HepG2 (cell line): ENCODE measurements around the gene SKIC2. TPM values are rescaled to one million over a fixed set of nuclear protein-coding genes. Genes with fewer than 3 reads are reported as not detected.

ENCODE experiments used
- AGO2 ChIP-seq: fragments of 200-400 bp; formaldehyde crosslinking; optimal IDR thresholded peaks from 2 replicates; pipeline ENCODE3; 2017; ENCODE audit warnings: mild to moderate bottlenecking, low read depth, low read length, moderate library complexity
- ATRX ChIP-seq: sonication (generic); formaldehyde crosslinking; IDR thresholded peaks from 2 replicates; pipeline ENCODE4 v1.4.0; 2020; ENCODE audit warnings: missing genetic modification reagents, borderline replicate concordance
- BORCS8-MEF2B ChIP-seq: sonication (generic); formaldehyde crosslinking; IDR thresholded peaks from 2 replicates; pipeline ENCODE4 v1.8.0; 2022; ENCODE audit warnings: mild to moderate bottlenecking, missing genetic modification reagents
- CHD2 ChIP-seq: IDR thresholded peaks from 2 replicates; pipeline ENCODE4 v1.6.1; 2011; ENCODE audit warnings: low read depth, low read length, improper control_type of control experiment
- ELF3 ChIP-seq: IDR thresholded peaks from 2 replicates; pipeline ENCODE4 v1.6.1; 2016; ENCODE audit warnings: missing genetic modification reagents, missing compliant biosample characterization
- FOXA3 ChIP-seq: IDR thresholded peaks from 2 replicates; pipeline ENCODE4 v1.6.1; 2016; ENCODE audit warnings: missing genetic modification reagents, missing compliant biosample characterization
- JUN ChIP-seq: sonication (generic); formaldehyde crosslinking; IDR thresholded peaks from 2 replicates; pipeline ENCODE4 v1.4.0; 2020; ENCODE audit warnings: mild to moderate bottlenecking, missing genetic modification reagents
- MAFG ChIP-seq: sonication (generic); formaldehyde crosslinking; IDR thresholded peaks from 2 replicates; pipeline ENCODE4 v1.5.1; 2020; ENCODE audit warnings: mild to moderate bottlenecking, missing genetic modification reagents
- MBD4 ChIP-seq: IDR thresholded peaks from 2 replicates; pipeline ENCODE4 v1.6.1; 2012; ENCODE audit warnings: low read length, inconsistent platforms, borderline replicate concordance
- SIN3A ChIP-seq: IDR thresholded peaks from 2 replicates; pipeline ENCODE4 v1.6.1; 2011; ENCODE audit warnings: low read depth, mild to moderate bottlenecking, control low read depth, low read length, borderline replicate concordance
- TOE1 ChIP-seq: sonication (generic); formaldehyde crosslinking; IDR thresholded peaks from 2 replicates; pipeline ENCODE4 v1.4.0; 2020; ENCODE audit warnings: mild to moderate bottlenecking, missing genetic modification reagents
- YEATS2 ChIP-seq: sonication (generic); formaldehyde crosslinking; IDR thresholded peaks from 2 replicates; pipeline ENCODE4 v1.4.0; 2020; ENCODE audit warnings: missing genetic modification reagents, borderline replicate concordance
- ZBTB7A ChIP-seq: sonication (generic); formaldehyde crosslinking; IDR thresholded peaks from 2 replicates; pipeline ENCODE4 v1.8.0; 2022; ENCODE audit warnings: mild to moderate bottlenecking, missing genetic modification reagents
- ZNF17 ChIP-seq: sonication (generic); formaldehyde crosslinking; IDR thresholded peaks from 2 replicates; pipeline ENCODE4 v1.5.0; 2020; ENCODE audit warnings: mild to moderate bottlenecking, missing genetic modification reagents
- ZNF207 ChIP-seq: fragments of 450-650 bp; IDR thresholded peaks from 2 replicates; pipeline ENCODE4 v1.6.1; 2016; ENCODE audit warnings: antibody characterized with exemption, borderline replicate concordance
- ZNF276 ChIP-seq: sonication (generic); formaldehyde crosslinking; IDR thresholded peaks from 2 replicates; pipeline ENCODE4 v1.4.0; 2020; ENCODE audit warnings: mild to moderate bottlenecking, low read depth, missing genetic modification reagents
- ZNF354B ChIP-seq: sonication (generic); formaldehyde crosslinking; IDR thresholded peaks from 2 replicates; pipeline ENCODE4 v1.8.0; 2022; ENCODE audit warnings: mild to moderate bottlenecking, missing genetic modification reagents
- ZNF598 ChIP-seq: sonication (generic); formaldehyde crosslinking; IDR thresholded peaks from 2 replicates; pipeline ENCODE4 v1.5.1; 2020; ENCODE audit warnings: mild to moderate bottlenecking, missing genetic modification reagents, borderline replicate concordance
- ZSCAN21 ChIP-seq: sonication (generic); formaldehyde crosslinking; IDR thresholded peaks from 2 replicates; pipeline ENCODE4 v1.8.0; 2022; ENCODE audit warnings: mild to moderate bottlenecking, missing genetic modification reagents, moderate library complexity, borderline replicate concordance
- polyA plus RNA-seq, 8 experiments: library from polyadenylated mRNA; depleted of rRNA in 3 of 8; stranded (reverse) in 7 of 8; unstranded in 1 of 8; fragments of >200 nt; fragmentation: Illumina TruSeq in 4 of 8; extraction: Trizol in 4 of 8; gene quantifications; 2 replicates each; pipeline versions ENCODE4 v1.2.1 to v1.2.3, GENCODE V29; 2011 to 2016; ENCODE audit warnings: low read depth in 4 of 8, missing spikeins in 1 of 8, mixed read lengths in 1 of 8; ENCODE audit not compliant: insufficient read depth in 1 of 8
- total RNA-seq, 5 experiments: library from RNA; depleted of rRNA; stranded (reverse); fragments of >200 nt; fragmentation: Illumina TruSeq; extraction: Trizol; gene quantifications; 2 replicates each; pipeline ENCODE4 v1.2.3, GENCODE V29; 2016; ENCODE audit warnings: low read depth in 1 of 5
- TF ChIP-seq, protein P1 (sequence below): sonication (generic); formaldehyde crosslinking; IDR thresholded peaks from 2 replicates; pipeline ENCODE4 v1.4.0; 2020; ENCODE audit warnings: missing genetic modification reagents
- TF ChIP-seq, protein P2 (sequence below): IDR thresholded peaks from 2 replicates; pipeline ENCODE4 v1.6.1; 2016; ENCODE audit warnings: low read depth, control low read depth
- TF ChIP-seq, protein P3 (sequence below): sonication (generic); formaldehyde crosslinking; IDR thresholded peaks from 2 replicates; pipeline ENCODE4 v1.5.1; 2020; ENCODE audit warnings: missing genetic modification reagents, mild to moderate bottlenecking, borderline replicate concordance
- TF ChIP-seq, protein P4 (sequence below): IDR thresholded peaks from 2 replicates; pipeline ENCODE4 v1.6.1; 2016; ENCODE audit warnings: missing compliant biosample characterization, missing genetic modification reagents, borderline replicate concordance

SKIC2 gene
- total and polyA plus RNA-seq, 2 of the 13 experiments (the other 11 are each of a cell fraction or from before 2014, with no cell fraction given) = 67.1 to 68.4 TPM

GRCh38 chr6:31927242-31927862 lies 31.6 kb upstream of the SKIC2 start, which contains the start of gene C2 (continued):
- TF ChIP-seq ELF3 (CRISPR knock-in tag) (peak; percentile 90), ATRX (CRISPR knock-in tag) (no peak), SIN3A (no peak), MAFG (CRISPR knock-in tag) (no peak), ZNF276 (CRISPR knock-in tag) (no peak), ZNF354B (CRISPR knock-in tag) (0 out of 2 replicates have a peak, but pooled peaks have one; percentile 73), ZSCAN21 (CRISPR knock-in tag) (no peak), JUN (CRISPR knock-in tag) (peak; percentile 74; the same call in 1 of the 2 replicates), ZNF598 (CRISPR knock-in tag) (peak; percentile 52; the same call in 1 of the 2 replicates), CHD2 (no peak), TOE1 (CRISPR knock-in tag) (no peak), AGO2 (no peak), BORCS8-MEF2B (CRISPR knock-in tag) (peak; percentile 90), YEATS2 (CRISPR knock-in tag) (peak; percentile 72; the same call in 1 of the 2 replicates), FOXA3 (CRISPR knock-in tag) (peak; percentile 98), ZBTB7A (CRISPR knock-in tag) (no peak; the same call in 1 of the 2 replicates), ZNF207 (no peak), MBD4 (no peak), ZNF17 (CRISPR knock-in tag) (no peak)
- TF ChIP-seq, protein P1, sequence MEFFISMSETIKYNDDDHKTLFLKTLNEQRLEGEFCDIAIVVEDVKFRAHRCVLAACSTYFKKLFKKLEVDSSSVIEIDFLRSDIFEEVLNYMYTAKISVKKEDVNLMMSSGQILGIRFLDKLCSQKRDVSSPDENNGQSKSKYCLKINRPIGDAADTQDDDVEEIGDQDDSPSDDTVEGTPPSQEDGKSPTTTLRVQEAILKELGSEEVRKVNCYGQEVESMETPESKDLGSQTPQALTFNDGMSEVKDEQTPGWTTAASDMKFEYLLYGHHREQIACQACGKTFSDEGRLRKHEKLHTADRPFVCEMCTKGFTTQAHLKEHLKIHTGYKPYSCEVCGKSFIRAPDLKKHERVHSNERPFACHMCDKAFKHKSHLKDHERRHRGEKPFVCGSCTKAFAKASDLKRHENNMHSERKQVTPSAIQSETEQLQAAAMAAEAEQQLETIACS (CRISPR knock-in tag) = 0 out of 2 replicates have a peak, but pooled peaks have one; percentile 23
- TF ChIP-seq, protein P2, sequence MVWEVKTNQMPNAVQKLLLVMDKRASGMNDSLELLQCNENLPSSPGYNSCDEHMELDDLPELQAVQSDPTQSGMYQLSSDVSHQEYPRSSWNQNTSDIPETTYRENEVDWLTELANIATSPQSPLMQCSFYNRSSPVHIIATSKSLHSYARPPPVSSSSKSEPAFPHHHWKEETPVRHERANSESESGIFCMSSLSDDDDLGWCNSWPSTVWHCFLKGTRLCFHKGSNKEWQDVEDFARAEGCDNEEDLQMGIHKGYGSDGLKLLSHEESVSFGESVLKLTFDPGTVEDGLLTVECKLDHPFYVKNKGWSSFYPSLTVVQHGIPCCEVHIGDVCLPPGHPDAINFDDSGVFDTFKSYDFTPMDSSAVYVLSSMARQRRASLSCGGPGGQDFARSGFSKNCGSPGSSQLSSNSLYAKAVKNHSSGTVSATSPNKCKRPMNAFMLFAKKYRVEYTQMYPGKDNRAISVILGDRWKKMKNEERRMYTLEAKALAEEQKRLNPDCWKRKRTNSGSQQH (CRISPR knock-in tag) = peak; percentile 93; the same call in 1 of the 2 replicates
- TF ChIP-seq, protein P3, sequence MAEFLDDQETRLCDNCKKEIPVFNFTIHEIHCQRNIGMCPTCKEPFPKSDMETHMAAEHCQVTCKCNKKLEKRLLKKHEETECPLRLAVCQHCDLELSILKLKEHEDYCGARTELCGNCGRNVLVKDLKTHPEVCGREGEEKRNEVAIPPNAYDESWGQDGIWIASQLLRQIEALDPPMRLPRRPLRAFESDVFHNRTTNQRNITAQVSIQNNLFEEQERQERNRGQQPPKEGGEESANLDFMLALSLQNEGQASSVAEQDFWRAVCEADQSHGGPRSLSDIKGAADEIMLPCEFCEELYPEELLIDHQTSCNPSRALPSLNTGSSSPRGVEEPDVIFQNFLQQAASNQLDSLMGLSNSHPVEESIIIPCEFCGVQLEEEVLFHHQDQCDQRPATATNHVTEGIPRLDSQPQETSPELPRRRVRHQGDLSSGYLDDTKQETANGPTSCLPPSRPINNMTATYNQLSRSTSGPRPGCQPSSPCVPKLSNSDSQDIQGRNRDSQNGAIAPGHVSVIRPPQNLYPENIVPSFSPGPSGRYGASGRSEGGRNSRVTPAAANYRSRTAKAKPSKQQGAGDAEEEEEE = no peak
- TF ChIP-seq, protein P4, sequence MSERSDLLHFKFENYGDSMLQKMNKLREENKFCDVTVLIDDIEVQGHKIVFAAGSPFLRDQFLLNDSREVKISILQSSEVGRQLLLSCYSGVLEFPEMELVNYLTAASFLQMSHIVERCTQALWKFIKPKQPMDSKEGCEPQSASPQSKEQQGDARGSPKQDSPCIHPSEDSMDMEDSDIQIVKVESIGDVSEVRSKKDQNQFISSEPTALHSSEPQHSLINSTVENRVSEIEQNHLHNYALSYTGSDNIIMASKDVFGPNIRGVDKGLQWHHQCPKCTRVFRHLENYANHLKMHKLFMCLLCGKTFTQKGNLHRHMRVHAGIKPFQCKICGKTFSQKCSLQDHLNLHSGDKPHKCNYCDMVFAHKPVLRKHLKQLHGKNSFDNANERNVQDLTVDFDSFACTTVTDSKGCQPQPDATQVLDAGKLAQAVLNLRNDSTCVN (CRISPR knock-in tag) = peak; percentile 92; the same call in 1 of the 2 replicates
